Endothelial cell of umbilical vein (primary cell): ENCODE data around the gene RLN3. TPM values are rescaled to one million over a fixed set of nuclear protein-coding genes. Genes with fewer than 3 reads are reported as not detected.

ENCODE experiments used
- Bru-seq: library from RNA; stranded (reverse); fragments of 400-500 nt; gene quantifications from one replicate; lab custom pipeline; 2021; lab: Mats Ljungman, UMichigan
- BruChase-seq, 2 experiments: library from RNA; stranded (reverse); fragments of 400-500 nt; gene quantifications; one replicate each; lab custom pipeline; 2021; lab: Mats Ljungman, UMichigan
- BruUV-seq: library from RNA; stranded (reverse); fragments of 400-500 nt; replicated peaks from 2 replicates; lab custom pipeline; 2021; lab: Mats Ljungman, UMichigan
- CTCF ChIA-PET: fragments of 300-600, 350-600 bp; sonication (Branson Sonifier 250); formaldehyde crosslinking; loops from one replicate; lab custom pipeline; 2021; ENCODE audit warnings: antibody characterized with exemption, inconsistent platforms; lab: Charles Lee
- POLR2A ChIA-PET: fragments of 300-600, 350-600 bp; sonication (Branson Sonifier 250); formaldehyde crosslinking; loops from one replicate; lab custom pipeline; 2021; ENCODE audit warnings: antibody characterized with exemption, inconsistent platforms; lab: Charles Lee
- DNase-seq: peaks from one replicate; pipeline ENCODE4 v3.0.0-alpha.2; 2011; ENCODE audit warnings: low read depth, low spot score
- FAIRE-seq: peaks from 2 replicates; lab custom pipeline; 2011; peaks lifted over from hg19 to GRCh38; lab: Jason Lieb, UNC
- H2AFZ ChIP-seq: 2 replicates; pipeline ENCODE4 v1.6.0; 2012; ENCODE audit warnings: low read depth, low read length, control low read depth, inconsistent platforms
- H3K27ac ChIP-seq: 2 replicates; pipeline ENCODE4 v1.5.1; 2011; ENCODE audit warnings: low read depth, mild to moderate bottlenecking, control low read depth, low read length, moderate library complexity; ENCODE audit not compliant: insufficient read depth
- H3K27me3 ChIP-seq, 2 experiments: 2 replicates each; pipeline versions ENCODE4 v1.6.0 to v1.6.1; 2011; ENCODE audit warnings: low read length in 2 of 2, mixed read lengths in 1 of 2; ENCODE audit not compliant: control insufficient read depth in 2 of 2, insufficient read depth in 2 of 2
- H3K36me3 ChIP-seq, 2 experiments: 2 replicates in 1 of 2; 3 replicates in 1 of 2; pipeline ENCODE4 v1.5.1; 2011; ENCODE audit warnings: low read length in 2 of 2, mild to moderate bottlenecking in 1 of 2, moderate library complexity in 1 of 2; ENCODE audit not compliant: control insufficient read depth in 2 of 2, insufficient read depth in 2 of 2; ENCODE audit errors: extremely low read depth in 1 of 2
- H3K4me1 ChIP-seq: 3 replicates; pipeline ENCODE4 v1.5.1; 2011; ENCODE audit warnings: mild to moderate bottlenecking, low read length; ENCODE audit not compliant: control insufficient read depth, insufficient read depth; ENCODE audit errors: extremely low read depth
- H3K4me2 ChIP-seq: 2 replicates; pipeline ENCODE4 v1.6.1; 2011; ENCODE audit warnings: low read length, control low read depth, mixed read lengths; ENCODE audit not compliant: insufficient read depth
- H3K4me3 ChIP-seq, 3 experiments: fragments of 200-600 bp in 1 of 3; sonication (generic), shearing (Covaris generic) in 1 of 3; replicated peaks in 1 of 3; 2 replicates each; pipeline ENCODE4 v1.5.1; 2011 to 2016; ENCODE audit warnings: control low read depth in 3 of 3, low read length in 3 of 3, mild to moderate bottlenecking in 2 of 3, inconsistent platforms in 1 of 3, low read depth in 1 of 3, moderate library complexity in 1 of 3; ENCODE audit not compliant: insufficient read depth in 1 of 3
- H3K79me2 ChIP-seq: 2 replicates; pipeline ENCODE4 v1.6.0; 2012; ENCODE audit warnings: low read length, inconsistent platforms; ENCODE audit not compliant: control insufficient read depth, insufficient read depth
- H3K9ac ChIP-seq: replicated peaks from 2 replicates; pipeline ENCODE3; 2011; ENCODE audit warnings: low read length, control low read depth; ENCODE audit not compliant: insufficient read depth; ENCODE audit errors: extremely low read depth
- H3K9me1 ChIP-seq: replicated peaks from 3 replicates; pipeline ENCODE4 v1.6.0; 2011; ENCODE audit warnings: mild to moderate bottlenecking, low read length; ENCODE audit not compliant: control insufficient read depth, insufficient read depth; ENCODE audit errors: extremely low read depth
- H3K9me3 ChIP-seq: replicated peaks from 2 replicates; pipeline ENCODE4 v1.5.1; 2012; ENCODE audit warnings: low read length, inconsistent platforms; ENCODE audit not compliant: control insufficient read depth, insufficient read depth
- H4K20me1 ChIP-seq: replicated peaks from 2 replicates; pipeline ENCODE3; 2011; ENCODE audit warnings: mild to moderate bottlenecking, low read length; ENCODE audit not compliant: control insufficient read depth, insufficient read depth; ENCODE audit errors: extremely low read depth
- EZH2 ChIP-seq: IDR thresholded peaks from 2 replicates; pipeline ENCODE4 v1.6.1; 2012; ENCODE audit warnings: borderline replicate concordance, low read depth, mild to moderate bottlenecking, moderate library complexity, low read length, inconsistent platforms; ENCODE audit not compliant: severe bottlenecking
- FOS ChIP-seq: IDR thresholded peaks from 2 replicates; pipeline ENCODE4 v1.6.1; 2011; ENCODE audit warnings: mild to moderate bottlenecking, low read length, moderate library complexity, borderline replicate concordance; ENCODE audit not compliant: insufficient read depth
- GATA2 ChIP-seq: IDR thresholded peaks from 2 replicates; pipeline ENCODE4 v1.7.0; 2011; ENCODE audit warnings: low read depth, mild to moderate bottlenecking, moderate library complexity, mixed read lengths, low read length; ENCODE audit not compliant: insufficient read length, insufficient read depth
- JUN ChIP-seq: IDR thresholded peaks from 2 replicates; pipeline ENCODE4 v1.6.1; 2011; ENCODE audit warnings: borderline replicate concordance, low read depth; ENCODE audit not compliant: insufficient read length, insufficient read depth
- MAX ChIP-seq: IDR thresholded peaks from 2 replicates; pipeline ENCODE4 v1.6.1; 2011; ENCODE audit not compliant: insufficient read depth, insufficient read length
- MYC ChIP-seq: IDR thresholded peaks from one replicate; pipeline ENCODE4 v1.6.1; 2011; ENCODE audit warnings: mild to moderate bottlenecking, low read depth, low read length
- POLR2A ChIP-seq: IDR thresholded peaks from 2 replicates; pipeline ENCODE4 v1.6.1; 2012; ENCODE audit warnings: low read depth, mild to moderate bottlenecking, control low read depth, low read length
- POLR2AphosphoS5 ChIP-seq: IDR thresholded peaks from 2 replicates; pipeline ENCODE4 v1.6.1; 2012; ENCODE audit warnings: low read depth, mild to moderate bottlenecking, control low read depth, low read length, moderate library complexity; ENCODE audit not compliant: insufficient read depth
- dilution Hi-C: fragments of 300-500 bp; cut with MboI; formaldehyde crosslinking; loops from one replicate; pipeline ENCODE4 v1.15.0; 2019; ENCODE audit warnings: low sequenced_read_pairs; ENCODE audit not compliant: extremely low pct_ligation_motif_present
- intact Hi-C: fragments of 100-400 bp; cut with micrococcal nuclease; formaldehyde crosslinking; loops from one replicate; pipeline ENCODE4 v1.10.0; 2022
- long read RNA-seq: library from polyadenylated mRNA; stranded (forward); transcript quantifications from one replicate; pipeline ENCODE4 v2.0.0, GENCODE V29; 2021
- polyA minus RNA-seq, 3 experiments: library from RNA; depleted of rRNA, polyadenylated mRNA; stranded (reverse); fragments of >200 nt; gene quantifications; 1 replicate in 1 of 3; 2 replicates in 2 of 3; pipeline ENCODE4 v1.2.3, GENCODE V29; 2011
- polyA plus RNA-seq, 4 experiments: library from polyadenylated mRNA; depleted of rRNA in 3 of 4; stranded (reverse) in 3 of 4; unstranded in 1 of 4; fragments of >200 nt; gene quantifications; 2 replicates each; pipeline versions ENCODE4 v1.2.1 to v1.2.3, GENCODE V29; 2011 to 2012; ENCODE audit warnings: missing spikeins in 1 of 4
- total RNA-seq: library from RNA; stranded (reverse); gene quantifications from 2 replicates; pipeline ENCODE4 v1.2.3, GENCODE V29; 2021
- TF ChIP-seq, protein P1 (sequence below), 2 donors: IDR thresholded peaks; 1 replicate in 1 of 2; 2 replicates in 1 of 2; pipeline ENCODE4 v1.5.1; 2011; ENCODE audit warnings: low read length in 2 of 2, mild to moderate bottlenecking in 2 of 2, moderate library complexity in 2 of 2, control low read depth in 1 of 2, inconsistent platforms in 1 of 2, low read depth in 1 of 2; ENCODE audit not compliant: insufficient read depth in 1 of 2; ENCODE audit errors: extremely low read depth in 1 of 2

Gene RLN3, protein sequence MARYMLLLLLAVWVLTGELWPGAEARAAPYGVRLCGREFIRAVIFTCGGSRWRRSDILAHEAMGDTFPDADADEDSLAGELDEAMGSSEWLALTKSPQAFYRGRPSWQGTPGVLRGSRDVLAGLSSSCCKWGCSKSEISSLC
- total RNA-seq, result not detected in 2 replicates
- polyA plus RNA-seq, result not detected in 2 replicates
- polyA plus RNA-seq (2011; cell fraction: cytosol; rRNA removed), result not detected in 2 replicates
- not detected in 2 replicates for polyA plus RNA-seq (2011; cell fraction: nucleus; rRNA removed)
- not detected in 2 replicates for polyA plus RNA-seq (2012)
- not detected in 2 replicates for polyA minus RNA-seq
- not detected for polyA minus RNA-seq (2011; cell fraction: cytosol; rRNA and poly(A)+ RNA removed)
- not detected in 2 replicates for polyA minus RNA-seq (2011; cell fraction: nucleus; rRNA and poly(A)+ RNA removed)
- not detected for Bru-seq, nascent RNA
- BruChase-seq, experiment 1, labeled RNA remaining after a 6-hour chase, result not detected
- BruChase-seq, experiment 2, labeled RNA remaining after a 2-hour chase, result not detected
- long read RNA-seq, result 0 reads

GRCh38 chr19:14027856-14028450, at the start of gene RLN3:
Gene RLN3 (plus strand): TSS chr19:14028148. CDS start chr19:14028205, 57 bp downstream.
- Histone ChIP-seq H3K36me3 (no peaks in the 10 kb centered on the region), H3K27me3 (peaks cover 0 to 7% of the 10 kb centered on the region in 2 experiments), H3K27ac (no peak within 1 kb of the TSS), H3K9me3 (no peaks in the 10 kb centered on the region), H3K9ac (no peak within 1 kb of the TSS), H3K9me1 (no peaks in the 10 kb centered on the region), H2AFZ (no peak within 1 kb of the TSS), H3K79me2 (no peaks in the 10 kb centered on the region), H3K4me1 (peaks cover 11% of the 10 kb centered on the region), H3K4me2 (no peak within 1 kb of the TSS), H3K4me3 (no peak within 1 kb of the TSS), H4K20me1 (no peaks in the 10 kb centered on the region)
- BruUV-seq, result no TSS peak
- CTCF ChIA-PET, result interaction anchor here (1.1 to 1.2 kb wide), 2 partner anchors 15 to 44 kb away, joined by 3 read pairs; partner anchors contain the start of gene MISP3
- DNase-seq (no peak), FAIRE-seq (no peak)
- dilution Hi-C loops (no loop called here), intact Hi-C loops (no loop called here)
- TF ChIP-seq MYC (no peak), GATA2 (no peak), POLR2A (no peak), FOS (no peak), MAX (no peak), JUN (no peak), POLR2AphosphoS5 (no peak), EZH2 (no peak)
- TF ChIP-seq, protein P1, sequence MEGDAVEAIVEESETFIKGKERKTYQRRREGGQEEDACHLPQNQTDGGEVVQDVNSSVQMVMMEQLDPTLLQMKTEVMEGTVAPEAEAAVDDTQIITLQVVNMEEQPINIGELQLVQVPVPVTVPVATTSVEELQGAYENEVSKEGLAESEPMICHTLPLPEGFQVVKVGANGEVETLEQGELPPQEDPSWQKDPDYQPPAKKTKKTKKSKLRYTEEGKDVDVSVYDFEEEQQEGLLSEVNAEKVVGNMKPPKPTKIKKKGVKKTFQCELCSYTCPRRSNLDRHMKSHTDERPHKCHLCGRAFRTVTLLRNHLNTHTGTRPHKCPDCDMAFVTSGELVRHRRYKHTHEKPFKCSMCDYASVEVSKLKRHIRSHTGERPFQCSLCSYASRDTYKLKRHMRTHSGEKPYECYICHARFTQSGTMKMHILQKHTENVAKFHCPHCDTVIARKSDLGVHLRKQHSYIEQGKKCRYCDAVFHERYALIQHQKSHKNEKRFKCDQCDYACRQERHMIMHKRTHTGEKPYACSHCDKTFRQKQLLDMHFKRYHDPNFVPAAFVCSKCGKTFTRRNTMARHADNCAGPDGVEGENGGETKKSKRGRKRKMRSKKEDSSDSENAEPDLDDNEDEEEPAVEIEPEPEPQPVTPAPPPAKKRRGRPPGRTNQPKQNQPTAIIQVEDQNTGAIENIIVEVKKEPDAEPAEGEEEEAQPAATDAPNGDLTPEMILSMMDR (IDR thresholded peaks at IDR 0.05; ENCODE audit: extremely low read depth in 1 of 2, insufficient read depth in 1 of 2, low read depth in 1 of 2, low read length in 2 of 2), result no peak
- POLR2A ChIA-PET, result no interaction called here
